ENCODE data around the gene TLCD3A. TPM values are rescaled to one million over a fixed set of nuclear protein-coding genes. Genes with fewer than 3 reads are reported as not detected.
A peak's percentile ranks its signal among the peaks of the same experiment; 100 is the strongest.
"Not testable (repeated sequence)": the region's sequence is repeated elsewhere in the genome, so short reads cannot be mapped to it uniquely, and the experiment has no call there.

Gene TLCD3A
- total RNA-seq, 1 donor from 2014 or later = 9.5 TPM

- DNase-seq = no peak
Observed at GRCh38 chr17:750431-751037, 18.1 kb downstream of the TLCD3A start.

GRCh38 chr17:751269-752001, 19.0 kb downstream of the TLCD3A start:
- DNase-seq = no peak

GRCh38 chr17:752002-752619, 19.7 kb downstream of the TLCD3A start, which contains the start of gene GEMIN4:
Gene GEMIN4, minus strand, starts transcription at chr17:752264. Its CDS starts 122 bp downstream, at chr17:752142.
- DNase-seq = peak; percentile 80

GRCh38 chr17:752620-753219, 20.3 kb downstream of the TLCD3A start:
- no peak for DNase-seq

GRCh38 chr17:753418-753817, 21.0 kb downstream of the TLCD3A start:
- no peak for DNase-seq

GRCh38 chr17:755319-755961, 23.0 kb downstream of the TLCD3A start:
- not testable (repeated sequence) for DNase-seq

- DNase-seq = not testable (repeated sequence)
Observed at GRCh38 chr17:756010-756567, 23.7 kb downstream of the TLCD3A start.

GRCh38 chr17:759964-760363, 27.6 kb downstream of the TLCD3A start:
- DNase-seq = no peak

- DNase-seq = no peak
Observed at GRCh38 chr17:760371-760770, 28.0 kb downstream of the TLCD3A start.

- DNase-seq = no peak
Observed at GRCh38 chr17:767076-767475, 34.7 kb downstream of the TLCD3A start.

GRCh38 chr17:773016-773415, 40.6 kb downstream of the TLCD3A start:
- no peak for DNase-seq

GRCh38 chr17:773467-774312, 41.3 kb downstream of the TLCD3A start:
- DNase-seq = no peak

- DNase-seq = no peak
Observed at GRCh38 chr17:774313-774584, 41.9 kb downstream of the TLCD3A start.

- no peak for DNase-seq
Observed at GRCh38 chr17:778096-778495, 45.7 kb downstream of the TLCD3A start.

- peak; percentile 82 for DNase-seq
Observed at GRCh38 chr17:781805-782731, 49.7 kb downstream of the TLCD3A start, which contains the start of the genes GLOD4 and MRM3. Gene GLOD4, minus strand, starts transcription at chr17:782280. Its CDS starts 25 bp downstream, at chr17:782255. Gene MRM3, plus strand, starts transcription at chr17:782353. Its CDS starts 26 bp downstream, at chr17:782379.

- DNase-seq = no peak
Observed at GRCh38 chr17:784143-784542, 51.7 kb downstream of the TLCD3A start.

- DNase-seq = not testable (repeated sequence)
Observed at GRCh38 chr17:785901-786300, 53.5 kb downstream of the TLCD3A start.

GRCh38 chr17:787641-788221, 55.3 kb downstream of the TLCD3A start:
- DNase-seq = no peak

- DNase-seq = no peak
Observed at GRCh38 chr17:788551-788950, 56.2 kb downstream of the TLCD3A start.
